Stimulated activated CD8-positive, alpha-beta memory T cell treated with anti-CD3 and anti-CD28 coated beads, Interleukin-2, amount 100 ng/mL, for 48 hours (primary cell): ENCODE results near the gene POLRMT.
"Not testable (repeated sequence)": the region's sequence is repeated elsewhere in the genome, so short reads cannot be mapped to it uniquely, and the experiment has no call there.

ENCODE experiments used
- DNase-seq, 2 donors: peaks; one replicate each; pipeline ENCODE4 v3.0.0-alpha.2; 2020; ENCODE audit warnings: low read depth in 2 of 2

POLRMT gene

GRCh38 chr19:647566-648284 is 14.4 kb upstream of the POLRMT start:
- DNase-seq: no peak

GRCh38 chr19:646779-647565 is 13.6 kb upstream of the POLRMT start:
- DNase-seq: no peak

- DNase-seq: no peak
These were observed 12.8 kb upstream of the POLRMT start for GRCh38 chr19:645912-646778.

DNA sequence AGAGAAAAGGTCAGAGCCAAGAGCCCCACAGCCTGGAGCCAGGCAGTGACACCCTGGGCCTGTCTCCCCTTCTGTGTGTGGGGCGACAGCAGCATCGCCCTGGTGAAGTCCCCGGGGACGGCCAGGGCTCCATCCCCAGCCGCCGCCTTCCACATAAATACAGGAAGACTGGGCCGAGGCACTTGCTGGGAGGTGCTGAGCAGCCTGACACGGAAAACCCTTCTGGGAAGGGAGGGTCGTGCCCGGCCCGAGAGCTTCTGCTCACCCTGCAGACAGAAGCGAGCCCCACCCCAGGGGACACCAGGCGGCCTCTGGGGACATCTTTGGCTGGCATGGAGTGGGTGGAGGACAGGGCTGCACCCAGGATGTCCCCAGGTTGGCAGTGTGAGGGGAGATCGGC is 11.5 kb upstream of the POLRMT start:
- no peak for DNase-seq

DNA sequence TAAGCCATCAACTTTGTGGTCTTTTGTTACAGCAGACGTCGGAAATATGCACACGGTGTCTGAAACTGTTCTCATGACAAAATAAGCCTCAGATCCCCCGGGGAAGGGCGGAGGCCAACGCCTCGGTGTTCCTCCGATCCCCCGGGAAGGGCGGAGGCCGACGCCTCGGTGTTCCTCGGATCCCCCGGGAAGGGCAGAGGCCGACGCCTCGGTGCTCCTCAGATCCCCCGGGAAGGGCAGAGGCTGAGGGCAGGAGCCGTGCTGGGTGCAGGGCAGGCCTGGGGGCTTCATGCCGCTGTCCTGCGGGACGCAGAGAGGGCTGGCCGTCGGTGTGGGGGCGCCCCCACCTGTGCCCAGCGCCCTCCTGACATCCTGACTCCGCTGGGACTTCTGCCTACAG is 11.0 kb upstream of the POLRMT start:
- no peak for DNase-seq

- DNase-seq: no peak
These were observed 10.4 kb upstream of the POLRMT start for GRCh38 chr19:643736-644135.

DNA sequence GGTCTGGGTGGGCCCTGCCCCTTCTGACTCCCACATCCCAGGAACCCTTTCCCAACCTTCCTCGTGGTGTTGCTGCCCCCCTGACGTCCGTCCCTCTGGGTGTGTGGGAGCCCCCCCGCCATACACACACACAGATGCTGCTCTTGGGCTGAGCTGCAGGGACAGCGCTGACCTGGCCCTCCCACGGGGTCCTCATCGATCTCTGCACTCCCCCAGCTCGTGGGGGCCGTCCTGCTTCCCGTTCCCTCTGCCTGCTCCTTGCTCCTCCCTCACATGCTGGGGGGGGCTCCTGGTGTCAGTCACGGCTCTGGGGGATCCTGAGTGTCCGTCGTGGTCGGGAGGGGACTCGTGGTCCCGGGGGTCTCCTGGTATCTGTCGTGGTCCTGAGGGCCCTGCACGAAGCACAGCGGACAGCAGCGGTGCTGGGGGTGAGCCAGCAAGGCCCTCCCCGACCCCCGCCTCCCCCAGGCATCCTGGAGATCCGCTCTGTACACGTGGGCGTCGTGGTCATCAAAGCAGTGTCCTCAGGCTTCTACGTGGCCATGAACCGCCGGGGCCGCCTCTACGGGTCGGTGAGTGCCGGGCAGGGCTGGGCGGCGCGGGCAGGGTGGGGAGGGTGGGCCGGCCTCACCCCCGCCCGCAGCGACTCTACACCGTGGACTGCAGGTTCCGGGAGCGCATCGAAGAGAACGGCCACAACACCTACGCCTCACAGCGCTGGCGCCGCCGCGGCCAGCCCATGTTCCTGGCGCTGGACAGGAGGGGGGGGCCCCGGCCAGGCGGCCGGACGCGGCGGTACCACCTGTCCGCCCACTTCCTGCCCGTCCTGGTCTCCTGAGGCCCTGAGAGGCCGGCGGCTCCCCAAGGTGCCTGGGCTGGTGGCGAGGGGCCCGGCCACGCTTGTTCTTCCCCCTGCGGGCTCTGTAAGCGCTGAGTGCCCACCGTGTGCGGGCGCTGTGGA is 9.7 kb upstream of the POLRMT start:
- DNase-seq: no peak

GRCh38 chr19:641702-642101 is 8.4 kb upstream of the POLRMT start:
- no peak for DNase-seq

DNA sequence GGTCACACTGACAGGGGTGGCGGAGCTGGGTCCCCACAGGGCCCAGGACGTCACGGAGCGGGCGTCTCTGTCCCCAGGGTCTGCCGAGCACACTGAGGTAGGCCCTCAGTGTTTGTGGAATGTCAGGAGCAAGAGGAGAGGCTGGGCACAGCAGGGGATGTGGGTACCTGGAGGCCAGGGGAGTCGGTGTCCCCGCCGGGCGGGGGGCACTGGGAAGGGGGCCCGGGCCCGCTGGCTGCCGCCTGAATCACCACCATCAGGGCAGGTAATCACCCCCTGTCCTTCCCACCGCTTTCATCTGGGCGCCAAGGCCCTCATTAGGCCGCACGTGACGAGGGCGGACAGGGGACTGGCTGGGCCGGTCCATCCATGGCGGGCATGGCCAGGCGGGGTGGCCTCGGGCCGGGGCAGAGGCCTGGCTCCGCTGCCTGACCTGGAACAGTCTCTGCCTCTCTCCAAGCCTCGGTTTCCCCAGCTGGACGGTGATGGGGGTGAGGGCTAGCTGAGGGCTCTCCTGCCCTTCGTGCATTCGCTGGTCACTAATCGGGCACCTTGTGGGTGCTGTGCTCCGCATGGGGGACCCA is 7.4 kb upstream of the POLRMT start:
- DNase-seq: no peak

- DNase-seq: no peak
These were observed 6.8 kb upstream of the POLRMT start for GRCh38 chr19:640161-640558.

GRCh38 chr19:639253-640160 is 6.2 kb upstream of the POLRMT start, which contains the start of gene FGF22:
TSS of gene FGF22 (plus strand) at chr19:639879. CDS start at chr19:639926, 47 bp downstream.
- peak; percentile 93 to 96 for DNase-seq

GRCh38 chr19:638906-639252 is 5.5 kb upstream of the POLRMT start:
- DNase-seq: no peak

- no peak for DNase-seq
These were observed 1.8 kb upstream of the POLRMT start for GRCh38 chr19:634975-635652.

DNA sequence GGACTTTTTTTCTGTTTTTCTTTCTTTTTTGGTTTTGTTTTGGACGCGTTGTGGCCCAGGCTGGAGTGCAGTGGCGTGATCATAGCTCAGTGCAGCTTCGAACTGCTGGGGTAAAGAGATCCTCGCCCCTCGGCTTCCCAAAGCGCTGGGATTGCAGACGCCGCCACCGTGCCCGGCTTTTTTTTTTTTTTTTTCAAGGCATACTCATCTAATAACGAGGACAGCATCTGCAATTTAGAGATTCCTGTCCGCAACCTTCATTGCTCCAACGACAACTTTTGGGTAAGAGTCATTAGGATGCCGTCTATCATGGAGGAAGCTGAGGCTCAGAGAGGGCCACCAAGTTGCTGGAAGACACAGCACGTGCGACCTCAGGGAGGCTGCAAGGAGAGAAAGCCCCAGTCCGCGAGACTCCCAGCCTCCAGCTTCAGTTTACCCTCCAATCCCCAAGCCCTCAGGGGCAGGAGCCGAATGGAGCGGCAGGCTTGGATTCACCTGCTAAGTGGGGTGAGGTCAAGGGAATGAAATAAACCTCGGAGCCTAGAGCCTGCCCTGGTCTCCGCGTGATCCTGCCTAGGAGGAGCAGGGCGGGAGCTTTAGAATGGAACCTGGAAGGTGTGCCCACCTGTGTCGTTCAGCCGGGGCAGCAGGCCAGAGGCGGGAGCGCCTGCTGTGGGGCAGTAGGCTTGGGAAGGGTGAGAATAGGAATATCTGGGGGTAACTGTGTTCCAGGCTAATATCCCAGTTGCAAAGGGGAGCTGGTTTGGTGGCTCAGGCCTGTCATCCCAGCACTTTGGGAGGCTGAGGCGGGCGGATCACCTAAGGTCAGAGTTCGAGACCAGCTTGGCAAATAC is 676 bp upstream of the POLRMT start:
- DNase-seq: no peak

- peak; percentile 43 to 47 for DNase-seq
These were observed 714 bp downstream of the POLRMT start for GRCh38 chr19:632579-633067.

DNA sequence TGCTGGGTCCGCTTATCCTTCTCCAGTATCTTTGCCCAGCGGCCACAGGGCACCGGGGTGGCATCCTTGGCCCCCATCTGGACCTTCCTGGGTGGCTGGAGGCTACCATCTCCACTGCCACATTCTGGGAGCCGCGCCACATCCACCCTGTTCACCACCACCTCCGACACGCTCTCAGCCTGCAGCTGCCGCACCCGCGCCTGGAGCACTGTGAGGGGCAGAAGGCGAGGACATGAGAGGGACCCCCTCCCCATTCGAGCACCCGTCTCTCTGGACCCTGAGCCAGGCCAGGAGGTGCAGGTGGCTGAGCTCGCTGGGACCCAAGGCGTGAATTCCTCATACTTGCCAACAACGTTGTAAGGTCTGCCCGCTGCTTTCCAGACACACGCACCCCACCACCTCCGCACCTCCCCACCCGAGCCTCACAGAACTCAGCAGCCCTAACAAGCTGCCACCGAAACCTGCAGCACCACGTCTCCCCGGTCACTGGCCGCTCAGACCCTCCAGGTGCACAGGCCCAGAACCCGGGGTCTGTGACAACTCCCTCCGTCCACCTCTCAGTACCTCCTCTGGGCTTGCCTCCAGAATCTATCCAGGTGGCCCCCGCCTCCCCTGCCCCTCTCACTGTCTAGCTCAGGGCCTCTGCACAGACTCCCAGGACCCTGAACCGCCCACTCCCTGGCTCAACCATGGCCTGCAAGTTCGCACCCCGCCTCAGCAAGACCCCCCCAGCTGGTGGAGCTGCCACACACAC is 3.2 kb downstream of the POLRMT start:
- no peak for DNase-seq

- not testable (repeated sequence) for DNase-seq
These were observed 3.8 kb downstream of the POLRMT start for GRCh38 chr19:629515-629914.
